Peyer's patch (tissue), 4 donors: ENCODE measurements around the gene LAMTOR2.

ENCODE experiments used
- POLR2A ChIP-seq, 2 donors: fragments of 450-650 bp; IDR thresholded peaks; one replicate each; pipeline ENCODE4 v1.5.1; 2017; ENCODE audit warnings: antibody characterized with exemption in 2 of 2, mild to moderate bottlenecking in 2 of 2, moderate library complexity in 2 of 2
- TF ChIP-seq, protein P1 (sequence below), 6 experiments: fragments of 450-650 bp in 4 of 6; fragments of 200-600 bp in 2 of 6; sonication (generic) in 1 of 6; IDR thresholded peaks; one replicate each; pipeline ENCODE4 v1.5.1; 2017 to 2019; ENCODE audit warnings: antibody characterized with exemption in 6 of 6, mild to moderate bottlenecking in 3 of 6, moderate library complexity in 1 of 6

DNA sequence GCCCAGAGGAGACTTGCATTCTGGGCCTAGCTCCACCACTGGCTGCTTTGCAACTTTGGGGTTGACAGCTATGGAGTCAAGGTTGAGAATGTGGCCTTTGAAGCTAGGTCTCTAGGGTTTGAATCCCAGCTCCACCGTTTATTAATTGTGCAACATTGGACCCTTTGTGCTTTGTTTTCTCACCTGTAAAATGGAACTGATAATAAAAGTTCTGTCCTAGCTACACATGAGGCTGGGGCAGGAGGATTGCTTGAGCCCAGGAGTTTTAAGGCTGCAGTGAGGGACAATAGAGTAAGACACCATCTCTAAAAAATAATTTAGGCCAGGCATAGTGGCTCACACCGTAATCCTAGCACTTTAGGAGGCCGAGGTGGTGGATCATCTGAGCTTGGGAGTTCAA is 44.7 kb downstream of the LAMTOR2 start:
- TF ChIP-seq, protein P1, sequence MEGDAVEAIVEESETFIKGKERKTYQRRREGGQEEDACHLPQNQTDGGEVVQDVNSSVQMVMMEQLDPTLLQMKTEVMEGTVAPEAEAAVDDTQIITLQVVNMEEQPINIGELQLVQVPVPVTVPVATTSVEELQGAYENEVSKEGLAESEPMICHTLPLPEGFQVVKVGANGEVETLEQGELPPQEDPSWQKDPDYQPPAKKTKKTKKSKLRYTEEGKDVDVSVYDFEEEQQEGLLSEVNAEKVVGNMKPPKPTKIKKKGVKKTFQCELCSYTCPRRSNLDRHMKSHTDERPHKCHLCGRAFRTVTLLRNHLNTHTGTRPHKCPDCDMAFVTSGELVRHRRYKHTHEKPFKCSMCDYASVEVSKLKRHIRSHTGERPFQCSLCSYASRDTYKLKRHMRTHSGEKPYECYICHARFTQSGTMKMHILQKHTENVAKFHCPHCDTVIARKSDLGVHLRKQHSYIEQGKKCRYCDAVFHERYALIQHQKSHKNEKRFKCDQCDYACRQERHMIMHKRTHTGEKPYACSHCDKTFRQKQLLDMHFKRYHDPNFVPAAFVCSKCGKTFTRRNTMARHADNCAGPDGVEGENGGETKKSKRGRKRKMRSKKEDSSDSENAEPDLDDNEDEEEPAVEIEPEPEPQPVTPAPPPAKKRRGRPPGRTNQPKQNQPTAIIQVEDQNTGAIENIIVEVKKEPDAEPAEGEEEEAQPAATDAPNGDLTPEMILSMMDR (IDR thresholded peaks at IDR 0.05): no peak
- TF ChIP-seq POLR2A (IDR thresholded peaks at IDR 0.05): no peak
